ENCODE results near the gene MEIOSIN. TPM values are rescaled to one million over a fixed set of nuclear protein-coding genes. Genes with fewer than 3 reads are reported as not detected.
A peak's percentile ranks its signal among the peaks of the same experiment; 100 is the strongest.

The MEIOSIN gene
- total and polyA plus RNA-seq, 9 of the 15 experiments (the other 6 are each of a cell fraction or from before 2014, with no cell fraction given): 0.06 to 2.0 (median 0.76) TPM

- TF ChIP-seq ZKSCAN3 (CRISPR knock-in tag; IDR thresholded peaks at IDR 0.05) (no peak), ZNF23 (CRISPR knock-in tag; IDR thresholded peaks at IDR 0.05) (no peak), GABPB2 (CRISPR knock-in tag; conservative IDR thresholded peaks at IDR 0.05) (no peak), CHD4 (IDR thresholded peaks at IDR 0.05; ENCODE audit: insufficient read depth, insufficient replicate concordance, low read depth, low read length, poor library complexity, severe bottlenecking) (no peak), GATAD2B (IDR thresholded peaks at IDR 0.05; ENCODE audit: borderline replicate concordance) (no peak), SP2 (IDR thresholded peaks at IDR 0.05; ENCODE audit: extremely low read depth, low read depth, low read length, poor library complexity, severe bottlenecking) (no peak), ZNF766 (CRISPR knock-in tag; conservative IDR thresholded peaks at IDR 0.05) (peak; percentile 85), USF1 (CRISPR knock-in tag; IDR thresholded peaks at IDR 0.05) (peak; percentile 99), CBFA2T2 (conservative IDR thresholded peaks at IDR 0.05) (peak; percentile 35; the same call in 1 of the 2 replicates), MTF1 (CRISPR knock-in tag; IDR thresholded peaks at IDR 0.05; ENCODE audit: borderline replicate concordance) (no peak)
Measured at GRCh38 chr19:45717131-45717982, 15.9 kb upstream of the MEIOSIN start (continued).
